ENCODE data around the gene PNPO.
A peak's percentile ranks its signal among the peaks of the same experiment; 100 is the strongest.
"Not testable (repeated sequence)": the region's sequence is repeated elsewhere in the genome, so short reads cannot be mapped to it uniquely, and the experiment has no call there.

Gene PNPO

DNA sequence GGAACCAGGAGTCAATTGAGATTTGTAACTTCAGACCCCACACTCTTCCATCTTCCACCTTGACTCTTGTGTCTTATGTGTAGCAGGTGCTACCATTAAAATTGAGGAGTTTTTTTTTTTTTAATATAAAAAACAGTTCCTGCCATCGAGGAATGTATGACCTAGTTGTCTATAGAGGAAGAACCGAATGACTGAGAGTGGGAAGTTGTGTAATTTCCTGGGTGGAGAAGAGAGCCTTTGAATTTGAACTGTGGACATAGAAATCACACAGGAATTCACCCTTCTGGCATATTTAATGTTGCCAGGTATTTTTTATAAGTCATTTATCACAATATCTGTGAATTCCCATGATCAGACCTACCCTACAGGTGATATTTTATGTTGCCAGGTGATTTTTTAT lies 23.4 kb upstream of the PNPO start:
- no peak for DNase-seq (ENCODE audit: low spot score)

DNA sequence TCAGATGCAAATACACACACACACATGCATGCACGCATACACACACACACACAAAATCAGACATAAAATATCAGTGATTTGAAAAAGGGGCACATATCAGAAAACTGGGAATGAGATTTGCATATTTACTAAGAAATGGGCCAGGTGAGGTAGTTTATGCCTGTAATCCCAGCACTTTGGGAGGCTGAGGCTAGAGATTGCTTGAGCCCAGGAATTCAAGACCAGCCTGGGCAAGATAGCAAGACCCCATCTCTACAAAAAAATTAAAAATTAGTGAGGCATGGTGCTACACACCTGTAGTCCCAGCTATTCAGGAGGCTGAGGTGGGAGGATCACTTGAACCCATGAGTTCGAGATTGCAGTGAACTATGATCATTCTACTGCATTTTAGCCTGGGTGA lies 22.4 kb upstream of the PNPO start:
- DNase-seq (ENCODE audit: low spot score): no peak

DNA sequence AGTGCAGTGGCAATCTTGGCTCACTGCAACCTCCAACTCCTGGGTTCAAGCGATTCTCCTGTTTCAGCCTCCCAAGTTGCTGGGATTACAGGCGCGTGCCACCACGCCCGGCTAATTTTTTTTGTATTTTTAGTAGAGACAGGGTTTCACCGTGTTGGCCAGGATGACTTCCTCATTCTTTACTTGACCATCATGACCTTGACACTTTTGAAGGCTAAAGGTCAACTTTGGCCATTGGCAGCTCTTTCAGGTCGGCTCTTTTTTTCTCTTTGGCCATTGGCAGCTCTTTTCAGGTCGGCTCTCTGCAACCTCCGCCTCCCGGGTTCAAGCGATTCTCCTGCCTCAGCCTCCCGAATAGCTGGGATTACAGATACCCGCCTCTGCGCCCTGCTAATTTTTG lies 21.5 kb upstream of the PNPO start:
- DNase-seq (ENCODE audit: low spot score): not testable (repeated sequence)

DNA sequence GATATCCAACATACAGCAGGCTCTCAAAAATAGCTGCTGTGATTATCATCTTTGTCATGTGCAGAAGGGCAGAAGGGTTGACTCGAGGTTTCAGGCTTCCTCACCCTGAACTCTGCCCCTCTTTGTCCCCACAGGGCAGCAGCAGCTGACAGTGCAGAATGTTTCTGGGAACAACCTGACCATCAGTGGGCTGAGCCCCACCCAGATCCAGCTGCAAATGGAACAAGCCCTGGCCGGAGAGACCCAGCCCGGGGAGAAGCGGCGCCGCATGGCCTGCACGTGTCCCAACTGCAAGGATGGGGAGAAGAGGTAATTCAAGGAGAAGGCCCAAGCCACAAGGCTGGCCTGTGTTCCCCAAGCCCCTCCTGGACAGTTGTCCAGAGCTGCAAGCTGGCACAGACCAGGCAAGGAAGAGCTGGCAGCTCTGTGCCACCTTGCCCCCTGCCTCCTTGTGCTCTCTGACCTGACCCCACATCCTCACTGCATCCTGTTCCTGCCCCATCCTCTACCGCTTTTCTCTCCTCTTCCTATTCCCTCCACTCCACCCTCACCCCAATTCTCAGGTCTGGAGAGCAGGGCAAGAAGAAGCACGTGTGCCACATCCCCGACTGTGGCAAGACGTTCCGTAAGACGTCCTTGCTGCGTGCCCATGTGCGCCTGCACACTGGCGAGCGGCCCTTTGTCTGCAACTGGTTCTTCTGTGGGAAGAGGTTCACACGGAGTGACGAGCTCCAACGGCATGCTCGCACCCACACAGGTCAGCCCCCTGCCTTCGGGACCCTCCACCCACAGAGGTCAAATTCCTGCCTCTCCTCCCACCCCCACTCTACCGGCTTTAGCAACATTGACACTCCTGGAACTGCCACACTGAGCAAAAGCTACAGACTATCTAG lies 16.3 kb upstream of the PNPO start:
- DNase-seq (ENCODE audit: low spot score): no peak

DNA sequence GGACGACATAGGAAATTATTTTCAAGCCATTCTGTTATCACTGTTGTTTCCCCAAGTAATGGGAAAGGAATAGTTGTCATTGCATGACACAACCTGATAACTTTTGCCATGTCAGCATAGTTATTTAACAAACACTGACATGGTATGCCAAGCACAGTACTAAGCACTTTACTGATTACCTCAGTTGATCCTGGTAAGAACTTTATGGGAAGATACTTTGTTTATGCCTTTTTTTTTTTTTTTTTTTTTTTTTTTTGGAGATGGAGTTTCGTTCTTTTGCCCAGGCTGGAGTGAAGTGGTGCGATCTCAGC lies 15.7 kb upstream of the PNPO start:
- DNase-seq (ENCODE audit: low spot score): no peak

DNA sequence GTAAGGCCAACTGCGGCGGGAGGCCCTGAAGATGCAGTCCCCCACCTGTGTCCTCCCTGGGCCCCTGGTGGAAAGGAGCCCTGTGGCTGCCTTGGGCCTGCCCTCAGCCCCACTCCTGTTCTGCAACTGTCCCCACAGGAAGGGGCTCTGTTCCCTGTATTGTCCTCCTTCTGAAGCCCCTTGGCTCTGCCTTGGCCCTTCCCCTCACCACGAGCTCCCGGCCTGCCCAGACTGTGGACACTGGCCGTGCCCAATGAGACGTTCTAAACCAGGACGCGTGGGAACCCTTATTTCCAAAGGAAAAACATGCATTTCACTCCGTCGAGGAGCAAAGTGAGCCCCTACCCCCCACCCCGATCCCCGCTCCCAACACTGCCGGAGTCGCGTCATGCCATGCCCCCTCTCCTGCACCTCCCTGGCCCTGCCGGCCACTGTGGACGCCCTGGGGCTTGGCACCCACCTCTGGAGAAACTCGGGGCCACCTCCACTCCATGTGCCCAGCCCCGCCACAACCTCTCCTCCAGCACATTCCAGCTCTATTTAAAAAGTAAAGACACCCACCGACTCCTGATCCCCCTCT lies 13.5 kb upstream of the PNPO start:
- DNase-seq (ENCODE audit: low spot score): no peak

DNA sequence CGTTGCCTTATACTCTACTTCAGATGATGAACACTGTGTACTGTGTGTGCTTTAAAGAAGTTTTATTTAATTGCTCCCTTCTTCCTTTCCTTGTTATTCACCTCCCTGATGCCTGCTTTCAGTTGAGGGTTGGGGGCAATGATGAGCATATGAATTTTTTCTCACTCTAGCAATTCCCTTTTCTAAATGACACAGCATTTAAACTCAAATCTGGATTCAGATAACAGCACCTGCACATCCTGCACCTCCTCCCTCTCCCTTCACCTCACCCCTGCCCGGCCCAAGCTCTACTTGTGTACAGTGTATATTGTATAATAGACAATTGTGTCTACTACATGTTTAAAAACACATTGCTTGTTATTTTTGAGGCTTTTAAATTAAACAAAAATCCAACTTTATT lies 13.0 kb upstream of the PNPO start:
- DNase-seq (ENCODE audit: low spot score): no peak

DNA sequence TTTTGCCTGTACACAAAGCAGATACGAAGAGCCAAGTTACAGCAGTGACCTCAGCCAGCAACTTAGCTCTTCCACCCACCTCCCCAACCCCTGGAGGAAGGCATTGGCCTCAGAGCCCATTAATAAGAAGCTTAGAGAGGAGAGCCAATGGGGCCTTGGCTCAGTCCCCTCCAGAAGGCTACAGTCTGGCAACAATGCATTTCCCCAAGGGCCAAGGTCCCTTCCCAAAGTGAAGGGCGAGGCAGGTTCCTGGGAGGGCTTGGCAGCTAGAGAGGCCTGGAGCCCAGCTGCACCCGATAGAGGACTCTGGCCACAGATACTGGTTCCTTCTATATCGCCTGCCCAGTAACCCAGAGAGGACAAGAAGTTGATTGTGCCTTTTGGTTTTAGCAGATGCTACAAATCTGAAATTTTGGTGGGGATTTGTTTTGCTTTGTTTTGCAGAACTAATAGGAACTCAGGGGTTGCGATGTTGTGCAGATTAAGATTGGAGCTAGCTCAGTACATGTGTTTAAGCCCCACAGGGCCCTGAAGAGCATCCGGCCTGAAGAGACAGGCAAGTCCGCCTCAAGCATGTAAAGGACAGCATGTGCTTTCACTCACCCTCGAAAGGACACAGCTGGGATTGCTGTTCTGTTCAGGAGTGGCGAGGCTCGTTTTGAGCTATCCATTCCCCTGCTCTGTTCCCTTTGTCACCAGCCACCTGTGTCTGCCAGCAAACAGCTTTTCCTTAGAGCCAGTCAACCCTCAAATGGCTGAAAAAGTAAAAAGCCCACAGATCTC lies 12.0 kb upstream of the PNPO start:
- DNase-seq (ENCODE audit: low spot score): no peak

DNA sequence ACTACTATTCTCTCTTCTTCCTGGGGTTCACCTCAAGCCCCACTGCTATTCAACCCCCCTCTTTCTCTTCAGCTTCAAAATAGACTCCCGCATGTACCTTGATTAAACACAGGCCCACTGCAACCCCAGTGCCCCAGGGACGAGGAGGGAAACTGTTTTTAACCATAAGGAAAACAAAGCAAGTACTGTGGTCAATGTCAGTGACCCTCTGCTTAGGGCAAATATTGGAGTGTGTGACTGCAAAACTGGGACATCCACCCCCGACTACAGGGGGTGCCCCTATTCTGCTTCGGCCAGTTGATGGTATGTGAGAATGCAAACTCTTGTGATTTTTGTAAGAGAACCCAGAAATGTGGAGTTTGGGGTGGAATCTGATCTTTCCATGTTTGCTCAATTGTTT lies 9.5 kb upstream of the PNPO start:
- DNase-seq (ENCODE audit: low spot score): no peak

DNA sequence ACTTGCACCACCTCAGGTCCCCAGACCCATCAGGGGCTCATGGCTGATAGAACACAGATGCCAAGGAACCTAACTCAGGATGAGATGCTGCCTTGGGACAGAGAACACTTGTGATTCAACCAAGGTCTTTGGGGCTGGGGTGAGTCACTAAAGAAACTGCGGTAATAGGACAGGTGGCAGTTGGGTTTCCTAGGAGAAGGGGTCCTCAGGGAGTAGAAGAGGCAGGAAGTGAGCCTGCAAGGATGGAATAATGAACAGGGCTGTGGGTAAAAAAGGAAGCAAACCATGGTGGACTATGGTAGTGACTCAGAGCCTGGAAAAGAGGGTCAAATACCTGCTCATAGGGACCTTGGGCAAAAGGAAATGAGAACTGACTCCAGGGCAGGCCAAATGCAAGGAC lies 6.5 kb upstream of the PNPO start:
- no peak for DNase-seq (ENCODE audit: low spot score)

DNA sequence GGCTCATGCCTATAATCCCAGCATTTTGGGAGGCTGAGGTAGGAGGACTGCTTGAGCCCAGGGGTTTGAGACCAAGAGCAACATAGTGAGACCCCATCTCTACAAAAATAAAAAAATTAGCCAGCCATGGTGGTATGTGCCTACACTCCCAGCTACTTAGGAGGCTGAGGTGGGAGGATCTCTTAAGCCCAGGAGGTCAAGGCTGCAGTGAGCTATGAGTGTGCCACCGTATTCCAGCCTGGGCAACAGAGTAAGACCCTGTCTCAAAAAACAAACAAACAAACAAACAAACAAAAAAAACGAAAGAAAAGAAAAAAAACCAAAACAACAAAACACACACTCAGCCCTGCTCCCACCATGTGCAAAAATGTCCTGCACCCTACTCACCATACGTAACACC lies 5.9 kb upstream of the PNPO start:
- DNase-seq (ENCODE audit: low spot score): not testable (repeated sequence)

DNA sequence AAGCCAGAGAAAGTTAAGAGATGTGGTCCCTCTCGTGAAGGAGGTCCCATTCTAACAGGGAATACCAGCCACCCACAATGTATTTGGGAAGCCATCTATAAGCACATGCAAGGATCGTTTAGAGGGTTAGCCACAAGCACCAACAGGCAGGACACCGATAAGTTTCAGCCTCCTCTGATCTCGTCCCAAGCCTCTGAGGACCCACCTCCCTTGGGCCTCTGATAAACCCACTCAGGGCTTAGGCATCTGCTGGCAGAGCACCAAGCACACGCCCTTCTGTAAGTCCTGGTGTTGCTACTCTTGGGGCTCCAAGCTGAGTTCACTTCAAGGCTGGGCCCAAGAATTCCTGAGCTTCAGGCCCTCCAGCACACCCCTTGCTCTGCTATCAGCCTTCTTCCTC lies 5.4 kb upstream of the PNPO start:
- peak; percentile 69 for DNase-seq (ENCODE audit: low spot score)

DNA sequence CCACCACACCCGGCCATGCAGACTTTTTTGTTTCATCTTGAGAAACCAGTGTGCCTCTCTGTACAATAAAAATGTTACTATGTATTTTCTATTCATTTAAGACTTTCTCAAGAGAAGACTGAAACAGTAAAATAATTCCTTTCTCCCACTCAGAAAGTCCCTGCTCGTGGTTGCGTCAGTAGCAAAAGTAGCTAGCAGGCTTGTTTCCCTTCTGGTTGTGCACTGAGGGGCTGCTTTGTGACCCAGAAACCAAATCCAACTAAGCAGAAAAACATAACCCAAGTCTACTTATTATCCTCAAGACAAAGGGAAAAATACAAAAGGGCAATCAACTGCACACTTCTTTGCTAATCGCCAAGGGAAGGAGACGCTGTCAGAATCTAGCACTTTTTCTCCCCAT lies 3.4 kb upstream of the PNPO start:
- DNase-seq (ENCODE audit: low spot score): no peak

DNA sequence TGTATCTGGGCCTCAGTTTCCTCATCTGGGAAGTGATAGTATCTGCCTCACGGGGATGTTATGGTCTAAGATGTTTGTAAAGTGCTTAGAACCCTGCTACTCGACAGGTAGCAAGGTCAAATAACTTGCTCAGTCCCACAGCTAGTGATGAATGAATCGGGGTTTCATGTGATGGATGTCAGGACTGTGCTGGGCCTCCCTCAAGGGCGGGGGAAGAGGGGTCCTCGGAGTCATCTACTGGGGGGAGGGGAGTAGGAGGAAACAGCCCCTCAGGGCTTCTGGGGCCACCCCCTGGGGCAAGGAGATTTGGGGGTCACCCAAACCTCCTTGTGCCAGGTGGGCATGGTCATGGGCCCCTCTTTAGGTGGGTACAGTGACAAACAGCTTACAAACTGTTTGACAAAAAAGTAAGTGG lies 732 bp downstream of the PNPO start:
- no peak for DNase-seq (ENCODE audit: low spot score)

DNA sequence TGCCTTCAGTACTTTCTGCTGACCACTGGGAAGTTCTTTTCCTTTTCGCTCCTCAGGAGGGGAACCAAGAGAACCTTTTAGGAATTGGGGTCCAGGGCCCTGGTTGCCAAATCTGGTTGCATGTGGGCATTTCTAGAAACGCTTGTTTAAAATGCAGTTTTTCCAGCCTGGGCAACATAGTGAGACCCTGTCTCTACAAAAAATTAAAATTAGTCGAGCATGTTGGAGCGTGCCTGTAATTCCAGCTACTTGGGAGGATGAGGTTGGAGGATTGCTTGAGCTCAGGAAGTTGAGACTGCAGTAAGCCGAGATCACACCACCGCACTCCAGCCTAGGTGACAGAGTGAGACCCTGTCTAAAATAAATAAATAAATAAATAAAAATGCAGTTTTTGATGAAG lies 1.2 kb downstream of the PNPO start:
- DNase-seq (ENCODE audit: low spot score): no peak

DNA sequence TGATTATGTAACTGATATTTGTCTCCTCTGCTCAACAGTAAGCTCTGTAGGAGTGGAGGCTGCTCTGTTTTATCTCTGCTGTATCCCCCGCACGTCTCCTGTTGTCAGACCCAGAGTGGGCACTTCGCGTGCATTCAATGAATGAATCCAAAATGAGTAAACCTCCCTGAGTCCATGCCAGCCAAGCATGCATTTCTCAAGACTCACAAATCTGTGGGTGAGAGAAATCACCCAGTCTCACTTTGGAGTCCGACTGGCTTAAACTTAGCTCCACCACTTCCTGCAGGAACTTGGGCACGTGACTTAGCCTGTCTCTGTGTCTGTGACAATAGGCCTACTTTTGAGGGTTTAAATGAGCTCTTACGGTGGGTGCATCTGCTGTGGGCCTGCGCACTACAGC lies 3.7 kb downstream of the PNPO start:
- DNase-seq (ENCODE audit: low spot score): no peak

DNA sequence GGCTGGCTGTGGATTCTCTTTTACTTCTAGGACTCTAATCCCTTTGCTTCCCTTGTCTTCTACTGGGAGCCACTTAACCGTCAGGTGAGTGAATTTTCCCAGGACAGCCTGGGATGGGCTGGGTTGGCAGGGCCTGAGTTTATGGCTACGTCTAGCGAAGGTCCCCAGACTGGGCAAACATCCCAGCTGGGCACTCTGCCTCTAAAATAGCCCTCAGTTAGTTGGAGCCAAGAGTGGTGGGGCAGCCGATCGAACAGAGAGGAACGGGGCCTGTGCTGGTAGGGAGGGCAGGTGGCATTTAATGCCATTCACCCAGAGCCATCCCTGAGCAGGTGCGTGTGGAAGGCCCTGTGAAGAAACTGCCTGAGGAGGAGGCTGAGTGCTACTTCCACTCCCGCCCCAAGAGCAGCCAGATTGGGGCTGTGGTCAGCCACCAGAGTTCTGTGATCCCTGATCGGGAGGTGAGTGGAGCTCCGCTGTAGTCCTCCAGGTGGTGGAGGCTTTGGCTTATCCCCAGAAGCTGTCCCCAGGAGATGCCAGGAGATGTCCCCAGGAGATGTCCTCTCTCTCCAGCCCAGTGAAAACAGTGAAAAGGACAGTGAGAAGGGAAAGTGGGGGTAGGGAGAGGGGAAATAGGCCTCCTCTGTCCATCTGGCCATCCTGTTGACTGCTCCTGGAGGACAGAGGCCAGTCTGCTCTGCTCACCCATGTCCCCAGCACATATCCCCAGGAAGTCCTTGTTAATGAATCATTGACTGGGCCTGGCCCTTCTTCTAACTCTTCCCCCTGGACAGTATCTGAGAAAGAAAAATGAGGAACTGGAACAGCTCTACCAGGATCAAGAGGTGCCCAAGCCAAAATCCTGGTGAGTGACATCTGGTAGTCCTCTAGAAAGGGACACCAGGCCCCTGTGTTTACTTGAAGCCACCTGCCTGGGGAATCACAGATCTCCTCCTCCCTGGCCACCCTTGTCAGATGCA lies 4.4 kb downstream of the PNPO start:
- DNase-seq (ENCODE audit: low spot score): no peak

DNA sequence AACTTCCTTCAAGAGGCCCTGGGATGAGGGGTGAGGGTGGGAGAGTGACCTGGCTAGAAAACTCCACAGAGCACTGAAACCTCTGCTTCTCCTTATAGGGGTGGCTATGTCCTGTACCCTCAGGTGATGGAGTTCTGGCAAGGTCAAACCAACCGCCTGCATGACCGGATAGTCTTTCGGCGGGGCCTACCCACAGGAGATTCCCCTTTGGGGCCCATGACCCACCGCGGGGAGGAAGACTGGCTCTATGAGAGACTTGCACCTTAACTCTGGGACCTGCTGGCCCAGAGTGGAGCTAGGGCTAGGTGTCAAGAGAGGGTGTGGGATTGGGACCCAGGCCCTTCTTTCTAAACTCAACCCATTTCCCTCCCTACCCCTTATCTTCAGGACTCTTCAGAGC lies 5.1 kb downstream of the PNPO start:
- DNase-seq (ENCODE audit: low spot score): no peak

DNA sequence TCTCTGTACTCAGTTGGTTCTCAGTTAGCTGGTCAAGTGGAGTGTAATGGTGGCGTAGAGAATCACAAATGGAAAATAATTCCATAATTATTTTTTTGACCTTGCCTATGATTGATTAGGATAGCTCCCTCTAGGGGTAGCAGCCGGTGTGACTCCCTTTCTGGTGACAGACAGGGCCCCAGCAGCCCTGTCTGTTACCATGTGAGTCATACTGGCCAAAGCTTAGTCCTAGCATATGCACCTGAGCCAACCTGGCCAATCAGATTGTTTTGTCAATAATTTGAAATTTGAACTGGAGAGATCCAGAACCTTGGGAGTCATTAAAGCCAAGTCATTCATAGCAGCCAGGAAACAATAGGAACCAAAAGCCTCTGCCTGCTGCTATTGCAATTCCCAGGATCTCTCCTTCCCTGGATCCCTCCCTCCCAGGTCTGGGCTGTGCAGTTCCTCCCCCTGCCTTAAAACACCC lies 5.6 kb downstream of the PNPO start:
- peak; percentile 88 for DNase-seq (ENCODE audit: low spot score)

DNA sequence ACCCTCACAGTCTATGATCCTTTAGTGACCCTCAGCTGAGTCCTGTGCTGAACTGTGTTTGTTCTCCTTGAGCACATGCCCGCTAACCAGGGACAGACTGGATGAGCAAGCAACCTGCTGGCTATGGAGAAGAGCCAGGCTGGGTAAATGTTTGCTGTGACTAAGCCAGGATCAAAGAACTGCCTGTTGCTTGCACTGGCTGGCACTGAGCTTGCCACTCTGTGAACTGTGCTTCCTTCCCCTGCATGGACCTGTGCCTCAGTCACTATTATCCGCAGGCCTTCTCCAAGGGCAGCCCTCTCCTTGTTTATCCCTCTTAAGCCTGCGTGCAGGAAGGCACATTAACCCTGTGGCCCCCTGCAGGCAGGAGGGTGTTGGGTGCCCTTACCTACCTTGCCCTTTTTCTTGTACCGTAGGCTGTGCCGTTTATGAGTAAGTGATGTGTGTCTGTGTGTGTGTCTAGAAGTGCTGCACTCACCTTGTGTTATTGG lies 7.4 kb downstream of the PNPO start:
- no peak for DNase-seq (ENCODE audit: low spot score)

DNA sequence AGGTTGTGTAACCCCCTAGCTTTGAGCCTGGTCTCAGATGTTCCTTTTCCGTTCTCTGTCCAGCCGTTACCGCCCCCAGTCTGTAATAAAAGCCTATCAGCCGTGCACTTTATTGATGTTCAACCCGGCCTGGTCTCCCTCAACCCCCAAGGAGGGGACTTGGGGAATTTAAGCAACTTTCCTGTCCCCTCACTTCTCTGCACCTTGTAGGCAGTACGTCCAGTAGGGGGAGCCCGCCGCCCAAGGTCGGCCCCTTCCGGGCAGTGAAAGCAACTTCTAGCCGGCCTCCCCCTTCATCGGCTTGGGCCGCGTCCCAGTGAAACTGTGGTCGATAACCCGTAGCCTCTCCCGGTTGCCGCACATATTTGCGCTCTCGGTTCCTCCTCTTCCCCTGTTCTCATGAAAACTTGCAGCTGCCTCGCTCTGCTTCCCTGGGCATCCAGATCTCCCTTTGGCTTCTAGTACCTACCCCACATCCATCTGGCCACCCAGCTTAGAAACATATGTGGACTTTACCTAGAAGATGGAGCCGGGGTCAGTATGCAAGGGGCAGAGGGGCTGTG lies 7.9 kb downstream of the PNPO start:
- DNase-seq (ENCODE audit: low spot score): peak; percentile 90

Data from AG20443 (cell line).